IPS-18c (cell line): ENCODE measurements around the gene PEX13.
A peak's percentile ranks its signal among the peaks of the same experiment; 100 is the strongest.
"Not testable (repeated sequence)": the region's sequence is repeated elsewhere in the genome, so short reads cannot be mapped to it uniquely, and the experiment has no call there.

Source experiments
- H3K4me3 ChIP-seq: 2 replicates; pipeline ENCODE4 v1.7.0; 2013; ENCODE audit warnings: low read depth, mild to moderate bottlenecking, low read length, moderate library complexity; ENCODE audit not compliant: insufficient read depth
- H3K9me3 ChIP-seq: one replicate; pipeline ENCODE4 v1.6.1; 2013; ENCODE audit warnings: mild to moderate bottlenecking, low read length, moderate library complexity; ENCODE audit not compliant: control insufficient read depth, insufficient read depth

Gene PEX13

GRCh38 chr2:61017556-61018317, at the start of gene PEX13, which contains the start of gene PUS10:
PEX13 (plus strand) TSS chr2:61017720; CDS start chr2:61017760, 40 bp downstream.
PUS10 (minus strand) TSS chr2:61018255; CDS start chr2:61011890, 6,365 bp downstream.
- H3K9me3 ChIP-seq = no peaks in the 10 kb centered on the region
- H3K4me3 ChIP-seq = peak within 1 kb of the TSS; percentile 78

GRCh38 chr2:60972889-60973656, 44.4 kb upstream of the PEX13 start:
- Histone ChIP-seq H3K4me3 (no peak overlapping the region), H3K9me3 (no peaks in the 10 kb centered on the region)

- no peak overlapping the region for H3K4me3 ChIP-seq
- no peaks in the 10 kb centered on the region for H3K9me3 ChIP-seq
Measured at GRCh38 chr2:60973705-60974104, 43.8 kb upstream of the PEX13 start.

- H3K9me3 ChIP-seq = no peaks in the 10 kb centered on the region
- H3K4me3 ChIP-seq = no peak overlapping the region
Measured at GRCh38 chr2:60974652-60975051, 42.9 kb upstream of the PEX13 start.

GRCh38 chr2:60976256-60976850, 41.2 kb upstream of the PEX13 start:
- no peak overlapping the region for H3K4me3 ChIP-seq
- H3K9me3 ChIP-seq = no peaks in the 10 kb centered on the region

- Histone ChIP-seq H3K9me3 (no peaks in the 10 kb centered on the region), H3K4me3 (no peak overlapping the region)
Measured at GRCh38 chr2:60976875-60977561, 40.5 kb upstream of the PEX13 start.

GRCh38 chr2:60977562-60977895, 40.0 kb upstream of the PEX13 start:
- Histone ChIP-seq H3K9me3 (no peaks in the 10 kb centered on the region), H3K4me3 (no peak overlapping the region)

- Histone ChIP-seq H3K4me3 (no peak overlapping the region), H3K9me3 (no peaks in the 10 kb centered on the region)
Measured at GRCh38 chr2:60979231-60979630, 38.3 kb upstream of the PEX13 start.

- Histone ChIP-seq H3K4me3 (no peak overlapping the region), H3K9me3 (no peaks in the 10 kb centered on the region)
Measured at GRCh38 chr2:60980071-60980815, 37.3 kb upstream of the PEX13 start.

GRCh38 chr2:60982066-60982465, 35.5 kb upstream of the PEX13 start:
- not testable (repeated sequence) for H3K4me3 ChIP-seq, H3K9me3 ChIP-seq

- Histone ChIP-seq H3K4me3 (no peak overlapping the region), H3K9me3 (no peaks in the 10 kb centered on the region)
Measured at GRCh38 chr2:60984720-60985119, 32.8 kb upstream of the PEX13 start.

- no peak overlapping the region for H3K4me3 ChIP-seq
- peaks cover 6% of the 10 kb centered on the region for H3K9me3 ChIP-seq
Measured at GRCh38 chr2:60987041-60987440, 30.5 kb upstream of the PEX13 start.

GRCh38 chr2:60987656-60988055, 29.9 kb upstream of the PEX13 start:
- H3K9me3 ChIP-seq, H3K4me3 ChIP-seq: not testable (repeated sequence)

GRCh38 chr2:60989259-60989658, 28.3 kb upstream of the PEX13 start:
- Histone ChIP-seq H3K4me3 (no peak overlapping the region), H3K9me3 (peaks cover 8% of the 10 kb centered on the region)

- H3K9me3 ChIP-seq = peaks cover 8% of the 10 kb centered on the region
- H3K4me3 ChIP-seq = no peak overlapping the region
Measured at GRCh38 chr2:60991644-60992043, 25.9 kb upstream of the PEX13 start.

GRCh38 chr2:60992985-60993392, 24.5 kb upstream of the PEX13 start:
- Histone ChIP-seq H3K9me3 (peaks cover 8% of the 10 kb centered on the region), H3K4me3 (no peak overlapping the region)

- peaks cover 8% of the 10 kb centered on the region for H3K9me3 ChIP-seq
- H3K4me3 ChIP-seq = no peak overlapping the region
Measured at GRCh38 chr2:60994131-60994530, 23.4 kb upstream of the PEX13 start.
